OCI-LY1 (cell line): ENCODE results near the gene PSMG4.

Experiments
- H2AFZ ChIP-seq: fragments of 200-600 bp; sonication (generic), shearing (Covaris generic); 2 replicates; pipeline ENCODE4 v1.6.0; 2014; ENCODE audit warnings: antibody characterized with exemption, mild to moderate bottlenecking, low read length
- H3F3A ChIP-seq: fragments of 200-600 bp; sonication (generic), shearing (Covaris generic); 2 replicates; pipeline ENCODE4 v1.6.0; 2014; ENCODE audit warnings: mild to moderate bottlenecking, antibody characterized with exemption, low read length, moderate library complexity; ENCODE audit not compliant: insufficient read depth
- H3K27ac ChIP-seq: fragments of 200-600 bp; sonication (generic); 2 replicates; pipeline ENCODE4 v1.5.1; 2014; ENCODE audit warnings: low read length, mixed run types, mild to moderate bottlenecking, low read depth; ENCODE audit not compliant: poor library complexity, severe bottlenecking
- H3K27me3 ChIP-seq: fragments of 200-600 bp; sonication (generic); 2 replicates; pipeline ENCODE4 v1.6.0; 2014; ENCODE audit warnings: antibody characterized with exemption, mild to moderate bottlenecking, low read length, moderate library complexity; ENCODE audit not compliant: insufficient read depth
- H3K36me3 ChIP-seq: fragments of 200-600 bp; sonication (generic); 2 replicates; pipeline ENCODE4 v1.6.1; 2014; ENCODE audit warnings: mild to moderate bottlenecking, antibody characterized with exemption, low read length, moderate library complexity, mixed read lengths; ENCODE audit not compliant: insufficient read depth
- H3K4me1 ChIP-seq: fragments of 200-600 bp; sonication (generic); 2 replicates; pipeline ENCODE4 v1.5.1; 2014; ENCODE audit warnings: mild to moderate bottlenecking, low read length, moderate library complexity; ENCODE audit not compliant: insufficient read depth, severe bottlenecking
- H3K4me2 ChIP-seq: fragments of 200-600 bp; sonication (generic), shearing (Covaris generic); 2 replicates; pipeline ENCODE4 v1.6.1; 2014; ENCODE audit warnings: low read length
- H3K4me3 ChIP-seq: fragments of 200-600 bp; sonication (generic); 2 replicates; pipeline ENCODE4 v1.5.1; 2014; ENCODE audit warnings: low read length, low read depth, mild to moderate bottlenecking, mixed read lengths; ENCODE audit not compliant: poor library complexity, severe bottlenecking
- H3K79me2 ChIP-seq: fragments of 200-600 bp; shearing (Covaris generic); 2 replicates; pipeline ENCODE4 v1.6.1; 2016; ENCODE audit warnings: mixed run types, low read length, mixed read lengths; ENCODE audit not compliant: insufficient read depth
- H3K9ac ChIP-seq: fragments of 200-600 bp; sonication (generic), shearing (Covaris generic); 2 replicates; pipeline ENCODE4 v1.6.1; 2014; ENCODE audit warnings: mild to moderate bottlenecking, low read length, mixed read lengths
- H3K9me2 ChIP-seq: fragments of 200-600 bp; sonication (generic), shearing (Covaris generic); 2 replicates; pipeline ENCODE4 v1.6.1; 2014; ENCODE audit warnings: low read depth, mild to moderate bottlenecking, low read length, mixed read lengths
- H3K9me3 ChIP-seq: fragments of 200-600 bp; shearing (Covaris generic); 2 replicates; pipeline ENCODE4 v1.6.1; 2014; ENCODE audit warnings: low read length, mixed read lengths
- H4K20me1 ChIP-seq: fragments of 200-600 bp; sonication (generic), shearing (Covaris generic); 2 replicates; pipeline ENCODE4 v1.6.0; 2016; ENCODE audit warnings: mild to moderate bottlenecking, low read length; ENCODE audit not compliant: insufficient read depth
- EZH2 ChIP-seq: fragments of 200-600 bp; sonication (generic), shearing (Covaris generic); IDR thresholded peaks from 2 replicates; pipeline ENCODE4 v1.8.0; 2017; ENCODE audit warnings: borderline replicate concordance, mixed run types, mild to moderate bottlenecking, antibody characterized with exemption, low read length, moderate library complexity, mixed read lengths
- TF ChIP-seq, protein P1 (sequence below): fragments of 200-600 bp; sonication (generic), shearing (Covaris generic); IDR thresholded peaks from 2 replicates; pipeline ENCODE4 v1.5.1; 2017; ENCODE audit warnings: mild to moderate bottlenecking, antibody characterized with exemption, low read length, moderate library complexity, mixed read lengths

Gene PSMG4

DNA sequence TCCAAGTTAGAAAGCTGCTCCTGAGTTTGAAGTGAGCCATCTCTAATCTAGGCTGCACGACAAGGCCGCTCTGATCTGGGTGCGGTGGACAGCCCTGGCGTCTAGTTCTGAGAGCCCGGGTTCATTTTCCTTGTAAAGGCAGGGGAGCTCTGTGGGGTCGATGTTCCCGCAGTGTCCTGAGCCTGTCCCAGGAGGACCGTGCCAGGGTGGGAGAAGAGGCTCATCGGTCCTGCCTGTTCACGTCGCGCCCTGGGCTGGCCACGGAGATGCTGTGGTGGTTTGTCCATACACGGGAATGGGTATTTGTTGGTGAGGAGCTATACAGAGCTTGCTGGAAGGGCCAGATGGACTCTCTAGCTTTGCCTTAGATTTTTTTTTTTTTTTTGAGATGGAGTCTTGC lies 27.0 kb downstream of the PSMG4 start:
- Histone ChIP-seq H2AFZ (no peak overlapping the region), H3K79me2 (no peaks in the 10 kb centered on the region), H3K4me3 (no peak overlapping the region), H3K27ac (no peak overlapping the region), H4K20me1 (no peaks in the 10 kb centered on the region), H3K9me3 (no peaks in the 10 kb centered on the region), H3K27me3 (no peaks in the 10 kb centered on the region), H3K9ac (no peak overlapping the region), H3F3A (no peaks in the 10 kb centered on the region), H3K9me2 (no peaks in the 10 kb centered on the region), H3K4me1 (peaks cover 19% of the 10 kb centered on the region), H3K36me3 (no peaks in the 10 kb centered on the region; the same call in 1 of the 2 replicates), H3K4me2 (no peak overlapping the region)
- TF ChIP-seq, protein P1, sequence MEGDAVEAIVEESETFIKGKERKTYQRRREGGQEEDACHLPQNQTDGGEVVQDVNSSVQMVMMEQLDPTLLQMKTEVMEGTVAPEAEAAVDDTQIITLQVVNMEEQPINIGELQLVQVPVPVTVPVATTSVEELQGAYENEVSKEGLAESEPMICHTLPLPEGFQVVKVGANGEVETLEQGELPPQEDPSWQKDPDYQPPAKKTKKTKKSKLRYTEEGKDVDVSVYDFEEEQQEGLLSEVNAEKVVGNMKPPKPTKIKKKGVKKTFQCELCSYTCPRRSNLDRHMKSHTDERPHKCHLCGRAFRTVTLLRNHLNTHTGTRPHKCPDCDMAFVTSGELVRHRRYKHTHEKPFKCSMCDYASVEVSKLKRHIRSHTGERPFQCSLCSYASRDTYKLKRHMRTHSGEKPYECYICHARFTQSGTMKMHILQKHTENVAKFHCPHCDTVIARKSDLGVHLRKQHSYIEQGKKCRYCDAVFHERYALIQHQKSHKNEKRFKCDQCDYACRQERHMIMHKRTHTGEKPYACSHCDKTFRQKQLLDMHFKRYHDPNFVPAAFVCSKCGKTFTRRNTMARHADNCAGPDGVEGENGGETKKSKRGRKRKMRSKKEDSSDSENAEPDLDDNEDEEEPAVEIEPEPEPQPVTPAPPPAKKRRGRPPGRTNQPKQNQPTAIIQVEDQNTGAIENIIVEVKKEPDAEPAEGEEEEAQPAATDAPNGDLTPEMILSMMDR = no peak
- TF ChIP-seq EZH2 = no peak

DNA sequence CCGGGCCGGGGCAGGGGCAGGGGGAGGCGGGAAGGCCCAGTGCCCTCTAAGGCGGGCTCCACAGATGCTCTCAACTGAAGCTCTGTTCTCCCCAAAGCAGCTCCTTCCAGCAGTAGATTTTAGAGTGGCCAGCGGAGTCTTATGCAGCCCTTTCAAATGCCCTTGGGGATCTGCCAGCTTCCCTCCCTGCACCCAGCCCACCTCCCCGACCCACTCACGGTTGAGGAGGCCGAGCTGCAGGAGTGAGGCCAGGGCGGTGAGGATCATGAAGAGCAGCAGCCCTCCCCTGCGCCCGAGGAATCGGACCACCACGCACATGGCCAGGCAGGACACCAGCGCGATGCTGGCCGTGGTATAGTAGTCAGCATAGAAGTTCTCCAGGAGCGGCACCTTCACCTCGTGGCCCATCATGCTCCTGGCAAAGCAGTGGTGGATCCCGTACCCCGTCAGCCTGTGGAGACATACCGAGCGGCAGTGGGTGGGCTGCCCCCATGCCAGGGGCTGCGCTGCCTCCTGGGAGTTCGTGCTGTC lies 28.0 kb downstream of the PSMG4 start:
- Histone ChIP-seq H3K9ac (no peak overlapping the region), H3K27me3 (no peaks in the 10 kb centered on the region; the same call in 1 of the 2 replicates), H3K9me2 (no peaks in the 10 kb centered on the region), H3K4me1 (peaks cover 19% of the 10 kb centered on the region), H3F3A (no peaks in the 10 kb centered on the region), H3K4me2 (no peak overlapping the region), H4K20me1 (no peaks in the 10 kb centered on the region), H3K9me3 (no peaks in the 10 kb centered on the region), H3K27ac (no peak overlapping the region), H3K4me3 (no peak overlapping the region), H3K36me3 (no peaks in the 10 kb centered on the region; the same call in 1 of the 2 replicates), H2AFZ (no peak overlapping the region), H3K79me2 (no peaks in the 10 kb centered on the region)
- TF ChIP-seq, protein P1 = no peak
- no peak for TF ChIP-seq EZH2

DNA sequence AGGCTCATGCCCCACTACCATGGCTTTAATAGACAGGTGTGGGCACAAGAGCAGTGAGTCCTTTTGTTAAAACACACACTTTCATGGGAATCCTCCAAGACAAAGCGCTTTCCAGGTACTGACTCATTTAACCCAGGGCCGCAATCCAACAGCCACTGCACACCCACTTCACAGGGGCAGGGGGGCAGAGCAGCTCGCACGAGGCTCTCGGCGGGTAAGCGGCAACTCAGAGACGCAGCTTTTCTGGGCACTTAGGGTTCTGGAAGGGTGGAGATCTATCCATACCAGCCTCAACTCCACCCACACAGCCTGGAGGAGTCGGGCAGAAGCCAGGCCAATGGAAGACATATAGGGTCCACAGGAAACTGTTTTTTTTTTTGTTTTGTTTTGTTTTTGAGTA lies 28.6 kb downstream of the PSMG4 start:
- Histone ChIP-seq H3K27me3 (no peaks in the 10 kb centered on the region; the same call in 1 of the 2 replicates), H3K4me3 (no peak overlapping the region), H4K20me1 (no peaks in the 10 kb centered on the region), H3K9me3 (no peaks in the 10 kb centered on the region), H3K27ac (no peak overlapping the region), H3K9ac (no peak overlapping the region), H3K36me3 (no peaks in the 10 kb centered on the region; the same call in 1 of the 2 replicates), H2AFZ (no peak overlapping the region), H3K9me2 (no peaks in the 10 kb centered on the region), H3F3A (no peaks in the 10 kb centered on the region), H3K4me1 (peaks cover 19% of the 10 kb centered on the region), H3K4me2 (no peak overlapping the region), H3K79me2 (no peaks in the 10 kb centered on the region)
- TF ChIP-seq, protein P1 = no peak
- TF ChIP-seq EZH2 = no peak
